HEK293T (cell line): Measurements from ENCODE around the gene CCDC152.

Experiments
- BHLHE40 ChIP-seq: fragments of 450-650 bp; IDR thresholded peaks from 2 replicates; pipeline ENCODE4 v1.6.1; 2016; ENCODE audit warnings: mild to moderate bottlenecking, moderate library complexity, borderline replicate concordance
- CTBP1 ChIP-seq: fragments of 450-650 bp; IDR thresholded peaks from 2 replicates; pipeline ENCODE4 v1.6.1; 2016; ENCODE audit warnings: borderline replicate concordance
- ELF4 ChIP-seq: fragments of 450-650 bp; IDR thresholded peaks from 2 replicates; pipeline ENCODE4 v1.6.1; 2017; ENCODE audit warnings: antibody characterized with exemption
- FOXK2 ChIP-seq: fragments of 450-650 bp; IDR thresholded peaks from 2 replicates; pipeline ENCODE4 v1.6.1; 2016; ENCODE audit warnings: mild to moderate bottlenecking
- PKNOX1 ChIP-seq: fragments of 450-650 bp; IDR thresholded peaks from 2 replicates; pipeline ENCODE4 v1.6.1; 2016
- SP1 ChIP-seq: fragments of 450-650 bp; IDR thresholded peaks from 2 replicates; pipeline ENCODE4 v1.6.1; 2017
- TARDBP ChIP-seq: fragments of 450-650 bp; IDR thresholded peaks from 2 replicates; pipeline ENCODE4 v1.6.1; 2016

GRCh38 chr5:42721484-42721883, 35.1 kb upstream of the CCDC152 start:
- TF ChIP-seq SP1 (no peak), TARDBP (no peak), ELF4 (no peak), CTBP1 (no peak), BHLHE40 (no peak), FOXK2 (no peak), PKNOX1 (no peak)
